ENCODE results near the gene PPM1D.

- TF ChIP-seq ZNF274 (IDR thresholded peaks at IDR 0.05; ENCODE audit: low read depth, low read length) (no peak), YY1 (IDR thresholded peaks at IDR 0.05; ENCODE audit: insufficient read depth, insufficient read length) (no peak)
Measured at GRCh38 chr17:60641126-60641525, 41.1 kb downstream of the PPM1D start.

All from NT2/D1 (cell line).